ENCODE measurements around the gene NDST4.

GRCh38 chr4:114780205-114780604 is 333.2 kb downstream of the NDST4 start:
- TF ChIP-seq PBX3 (IDR thresholded peaks at IDR 0.05) (no peak), EP300 (IDR thresholded peaks at IDR 0.05) (no peak), RAD21 (conservative IDR thresholded peaks at IDR 0.05 in 1 of 2, IDR thresholded peaks at IDR 0.05 in 1 of 2) (peak; percentile 35 to 47; a peak in 3 of 5 replicates), MAZ (IDR thresholded peaks at IDR 0.05; ENCODE audit: borderline replicate concordance, low read depth, low read length) (no peak), CTCF (IDR thresholded peaks at IDR 0.05) (no peak; the same call in 1 of the 3 replicates), RNF2 (IDR thresholded peaks at IDR 0.05; ENCODE audit: borderline replicate concordance, low read depth) (no peak), CHD2 (IDR thresholded peaks at IDR 0.05; ENCODE audit: low read length, partially characterized antibody) (no peak), EHF (CRISPR knock-in tag; IDR thresholded peaks at IDR 0.05) (no peak), NPAS2 (CRISPR knock-in tag; IDR thresholded peaks at IDR 0.05; ENCODE audit: borderline replicate concordance) (no peak), POLR2A (IDR thresholded peaks at IDR 0.05; ENCODE audit: low read length) (no peak), EHMT2 (IDR thresholded peaks at IDR 0.05; ENCODE audit: low read depth) (no peak)
